ENCODE data around the gene MED17.

Gene MED17

DNA sequence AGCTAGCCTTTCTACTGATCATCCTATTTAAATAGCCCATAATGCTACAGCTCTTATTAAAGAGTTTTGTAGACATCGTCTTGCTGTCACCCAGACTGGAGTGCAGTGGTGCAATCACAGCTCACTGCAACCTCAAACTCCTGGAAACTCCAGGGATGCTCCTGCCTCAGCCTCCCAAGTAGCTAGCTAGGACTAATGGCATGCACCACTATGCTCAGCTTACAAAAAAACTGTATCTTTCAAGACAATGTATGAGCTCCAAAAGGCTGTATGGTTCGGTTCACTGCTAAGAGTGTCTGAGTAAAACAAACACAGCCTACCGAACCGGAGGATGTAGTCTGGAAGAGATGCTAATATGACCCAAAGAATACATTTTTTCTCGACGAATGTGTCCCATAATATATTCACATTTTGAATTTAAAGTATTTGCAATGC is 45.4 kb upstream of the MED17 start:
- TF ChIP-seq, protein P1, sequence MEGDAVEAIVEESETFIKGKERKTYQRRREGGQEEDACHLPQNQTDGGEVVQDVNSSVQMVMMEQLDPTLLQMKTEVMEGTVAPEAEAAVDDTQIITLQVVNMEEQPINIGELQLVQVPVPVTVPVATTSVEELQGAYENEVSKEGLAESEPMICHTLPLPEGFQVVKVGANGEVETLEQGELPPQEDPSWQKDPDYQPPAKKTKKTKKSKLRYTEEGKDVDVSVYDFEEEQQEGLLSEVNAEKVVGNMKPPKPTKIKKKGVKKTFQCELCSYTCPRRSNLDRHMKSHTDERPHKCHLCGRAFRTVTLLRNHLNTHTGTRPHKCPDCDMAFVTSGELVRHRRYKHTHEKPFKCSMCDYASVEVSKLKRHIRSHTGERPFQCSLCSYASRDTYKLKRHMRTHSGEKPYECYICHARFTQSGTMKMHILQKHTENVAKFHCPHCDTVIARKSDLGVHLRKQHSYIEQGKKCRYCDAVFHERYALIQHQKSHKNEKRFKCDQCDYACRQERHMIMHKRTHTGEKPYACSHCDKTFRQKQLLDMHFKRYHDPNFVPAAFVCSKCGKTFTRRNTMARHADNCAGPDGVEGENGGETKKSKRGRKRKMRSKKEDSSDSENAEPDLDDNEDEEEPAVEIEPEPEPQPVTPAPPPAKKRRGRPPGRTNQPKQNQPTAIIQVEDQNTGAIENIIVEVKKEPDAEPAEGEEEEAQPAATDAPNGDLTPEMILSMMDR (IDR thresholded peaks at IDR 0.05; ENCODE audit: insufficient read depth, low read length, poor library complexity, severe bottlenecking), result no peak
- Histone ChIP-seq H3K27me3 (replicated peaks; ENCODE audit: control insufficient read depth, insufficient read depth, low read length) (no peaks in the 10 kb centered on the region), H3K4me3 (replicated peaks; ENCODE audit: low read depth, low read length) (peak overlapping the region; percentile 99), H3K36me3 (ENCODE audit: control insufficient read depth, insufficient read depth, low read length) (peaks cover 9% of the 10 kb centered on the region)
- no peak for DNase-seq (ENCODE audit: extremely low read depth, insufficient read length)

DNA sequence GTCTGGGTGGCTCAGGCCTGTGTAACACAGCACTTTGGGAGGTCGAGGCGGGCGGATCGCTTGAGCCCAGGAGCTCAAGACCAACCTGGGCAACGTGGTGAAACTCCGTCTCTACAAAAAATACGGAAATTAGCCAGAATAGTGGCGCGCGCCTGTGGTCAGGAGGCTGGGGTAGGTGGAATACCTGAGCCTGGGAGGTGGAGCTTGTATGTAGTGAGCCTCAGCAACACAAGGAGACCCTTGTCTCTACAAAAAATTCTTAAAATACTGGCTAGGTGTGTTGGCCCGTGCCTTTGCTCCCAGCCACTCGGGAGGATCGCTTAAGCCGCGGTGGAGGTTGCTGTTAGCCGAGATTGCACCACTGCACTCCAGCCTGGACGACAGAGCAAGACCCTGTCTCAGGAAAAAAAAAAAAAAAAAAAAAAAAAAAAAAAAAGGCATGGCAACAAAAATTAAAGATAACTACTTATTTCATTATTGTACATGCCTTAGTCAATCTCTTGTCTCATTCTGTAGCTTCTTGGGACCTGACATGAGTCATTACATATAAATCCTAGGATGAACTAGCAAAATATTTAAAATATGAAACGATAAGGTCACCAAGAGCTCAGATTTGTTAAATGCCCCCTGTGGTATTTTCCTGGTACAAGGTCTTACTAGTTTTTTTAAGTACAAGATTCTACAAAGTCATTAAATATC is 43.9 kb upstream of the MED17 start:
- DNase-seq (ENCODE audit: extremely low read depth, insufficient read length), result peak; percentile 59
- Histone ChIP-seq H3K36me3 (ENCODE audit: control insufficient read depth, insufficient read depth, low read length) (peaks cover 9% of the 10 kb centered on the region), H3K4me3 (replicated peaks; ENCODE audit: low read depth, low read length) (peak overlapping the region; percentile 99), H3K27me3 (replicated peaks; ENCODE audit: control insufficient read depth, insufficient read depth, low read length) (no peaks in the 10 kb centered on the region)
- TF ChIP-seq, protein P1 (IDR thresholded peaks at IDR 0.05; ENCODE audit: insufficient read depth, low read length, poor library complexity, severe bottlenecking), result no peak

DNA sequence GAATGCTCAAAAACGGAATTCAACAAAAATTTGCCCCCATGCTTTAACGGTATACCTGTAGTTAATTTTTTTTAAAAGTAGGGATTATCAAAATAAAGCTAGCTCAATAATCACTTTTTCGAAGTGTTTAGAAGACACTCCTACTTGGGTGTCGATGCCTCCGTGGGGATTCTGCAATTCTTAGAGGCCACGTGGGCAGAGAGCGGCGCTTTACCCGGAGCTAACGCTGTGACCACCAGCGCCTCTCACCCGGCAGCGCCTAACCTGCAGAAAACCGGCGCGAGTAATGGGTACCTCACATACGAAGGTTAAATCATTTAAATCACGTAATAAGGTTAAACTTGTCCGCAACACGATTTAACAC is 43.4 kb upstream of the MED17 start:
- H3K4me3 ChIP-seq (replicated peaks; ENCODE audit: low read depth, low read length), result peak overlapping the region; percentile 99
- DNase-seq (ENCODE audit: extremely low read depth, insufficient read length), result no peak
- H3K36me3 ChIP-seq (ENCODE audit: control insufficient read depth, insufficient read depth, low read length), result peaks cover 6% of the 10 kb centered on the region
- no peaks in the 10 kb centered on the region for H3K27me3 ChIP-seq (replicated peaks; ENCODE audit: control insufficient read depth, insufficient read depth, low read length)
- TF ChIP-seq, protein P1 (IDR thresholded peaks at IDR 0.05; ENCODE audit: insufficient read depth, low read length, poor library complexity, severe bottlenecking), result no peak

DNA sequence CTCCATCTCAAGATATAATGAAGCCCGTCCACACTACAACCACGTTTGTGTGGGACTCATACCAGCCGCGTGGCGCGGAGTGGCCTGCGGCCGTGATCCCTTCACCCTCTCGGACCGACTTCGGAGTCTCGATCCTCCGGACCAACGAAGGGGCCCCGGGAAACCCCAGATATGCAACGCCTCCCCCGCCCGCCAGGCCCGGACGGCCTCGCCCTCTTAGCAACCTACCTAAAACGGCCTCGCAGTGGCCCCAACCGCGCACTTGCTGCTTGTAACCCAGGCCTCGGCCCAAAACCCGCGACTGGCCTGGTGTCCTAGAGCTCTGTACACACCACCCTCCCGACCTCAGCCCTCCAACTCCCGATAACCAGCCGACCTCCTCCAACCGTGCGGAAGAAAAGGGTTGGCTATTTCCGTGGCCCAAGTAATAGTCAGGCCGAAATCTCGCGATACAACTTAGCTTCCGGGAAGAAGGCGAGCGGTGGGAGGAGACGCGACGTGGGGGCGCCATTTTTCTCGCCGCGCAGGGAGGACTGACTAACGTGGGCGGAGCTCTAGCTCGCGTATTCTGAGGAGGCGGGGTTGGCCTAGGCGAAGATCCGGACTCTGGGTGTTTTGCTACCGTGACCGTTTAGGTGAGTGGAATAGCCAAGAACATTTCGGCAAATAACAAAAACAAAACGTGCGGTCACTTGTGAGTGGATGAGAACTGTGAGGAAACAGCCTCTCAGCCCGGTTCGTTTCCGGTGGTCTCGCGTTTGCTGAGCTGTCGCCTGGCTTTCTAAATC is 42.8 kb upstream of the MED17 start, which contains the start of the genes C11orf54 and TAF1D:
Gene C11orf54, plus strand, starts transcription at position 579 of the 788 bp plus-strand sequence. CDS start 5,722 bp downstream, outside the sequence.
Gene TAF1D, minus strand, starts transcription at position 402 of the 788 bp plus-strand sequence. CDS start 2,191 bp downstream, outside the sequence.
- DNase-seq (ENCODE audit: extremely low read depth, insufficient read length), result peak; percentile 97
- TF ChIP-seq, protein P1 (IDR thresholded peaks at IDR 0.05; ENCODE audit: insufficient read depth, low read length, poor library complexity, severe bottlenecking), result no peak
- Histone ChIP-seq H3K4me3 (replicated peaks; ENCODE audit: low read depth, low read length) (peak within 1 kb of the TSS; percentile 99), H3K36me3 (ENCODE audit: control insufficient read depth, insufficient read depth, low read length) (peaks cover 6% of the 10 kb centered on the region), H3K27me3 (replicated peaks; ENCODE audit: control insufficient read depth, insufficient read depth, low read length) (no peaks in the 10 kb centered on the region)

DNA sequence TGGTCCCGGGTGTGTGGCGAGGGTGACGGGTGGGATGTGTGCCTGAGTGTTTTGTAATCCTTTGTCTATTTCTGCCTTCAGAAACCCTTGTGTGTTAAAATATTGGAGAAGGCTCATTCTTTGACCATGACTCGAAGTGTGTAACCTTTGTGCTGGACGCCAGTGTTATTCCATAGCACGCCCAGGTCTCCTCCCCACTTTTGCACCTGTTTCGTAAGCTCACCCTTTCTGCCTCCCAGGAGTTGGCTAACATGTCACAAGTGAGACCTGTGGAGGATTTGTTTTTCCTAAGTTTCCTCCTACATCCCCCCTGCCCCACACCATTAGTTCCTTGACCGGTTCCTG is 42.2 kb upstream of the MED17 start:
- Histone ChIP-seq H3K36me3 (ENCODE audit: control insufficient read depth, insufficient read depth, low read length) (peaks cover 6% of the 10 kb centered on the region), H3K27me3 (replicated peaks; ENCODE audit: control insufficient read depth, insufficient read depth, low read length) (no peaks in the 10 kb centered on the region), H3K4me3 (replicated peaks; ENCODE audit: low read depth, low read length) (peak overlapping the region; percentile 99)
- DNase-seq (ENCODE audit: extremely low read depth, insufficient read length), result no peak
- TF ChIP-seq, protein P1 (IDR thresholded peaks at IDR 0.05; ENCODE audit: insufficient read depth, low read length, poor library complexity, severe bottlenecking), result no peak

All from GM06990 (cell line).